ENCODE results near the gene INPP5A. TPM values are rescaled to one million over a fixed set of nuclear protein-coding genes. Genes with fewer than 3 reads are reported as not detected.
A peak's percentile ranks its signal among the peaks of the same experiment; 100 is the strongest.

INPP5A gene
- polyA plus RNA-seq, 2 donors, result 9.2 to 12.7 TPM

- Histone ChIP-seq H3K4me1 (ENCODE audit: control insufficient read depth in 2 of 2, insufficient read depth in 2 of 2, low read length in 1 of 2) (peaks cover 0 to 3% of the 10 kb centered on the region in 2 donors), H3K4me3 (ENCODE audit: low read depth in 1 of 2, low read length in 2 of 2) (no peak overlapping the region), H3K27me3 (ENCODE audit: control insufficient read depth in 1 of 2, insufficient read depth in 2 of 2, low read length in 2 of 2) (no peaks in the 10 kb centered on the region), H3K36me3 (ENCODE audit: control insufficient read depth in 2 of 2, insufficient read depth in 2 of 2, low read length in 1 of 2) (peaks cover 2 to 16% of the 10 kb centered on the region in 2 donors), H3K9me3 (ENCODE audit: control insufficient read depth in 2 of 2, insufficient read depth in 1 of 2, low read depth in 1 of 2, low read length in 1 of 2) (peaks cover 0 to 4% of the 10 kb centered on the region in 2 donors), H3K27ac (ENCODE audit: low read depth in 2 of 2, low read length in 1 of 2) (no peak overlapping the region)
- 90 to 92% methylated on average over 2 of the region's 2 CpGs for WGBS, 2 donors
These were observed 154.7 kb downstream of the INPP5A start for GRCh38 chr10:132692311-132692710.

- Histone ChIP-seq H3K9me3 (ENCODE audit: control insufficient read depth in 2 of 2, insufficient read depth in 1 of 2, low read depth in 1 of 2, low read length in 1 of 2) (peaks cover 0 to 4% of the 10 kb centered on the region in 2 donors), H3K36me3 (ENCODE audit: control insufficient read depth in 2 of 2, insufficient read depth in 2 of 2, low read length in 1 of 2) (peaks cover 2 to 24% of the 10 kb centered on the region in 2 donors), H3K27me3 (ENCODE audit: control insufficient read depth in 1 of 2, insufficient read depth in 2 of 2, low read length in 2 of 2) (no peaks in the 10 kb centered on the region), H3K4me1 (ENCODE audit: control insufficient read depth in 2 of 2, insufficient read depth in 2 of 2, low read length in 1 of 2) (no peaks in the 10 kb centered on the region), H3K27ac (ENCODE audit: low read depth in 2 of 2, low read length in 1 of 2) (no peak overlapping the region), H3K4me3 (ENCODE audit: low read depth in 1 of 2, low read length in 2 of 2) (no peak overlapping the region)
These were observed 156.1 kb downstream of the INPP5A start for GRCh38 chr10:132693676-132694075.

- H3K27me3 ChIP-seq (ENCODE audit: control insufficient read depth in 1 of 2, insufficient read depth in 2 of 2, low read length in 2 of 2), result no peaks in the 10 kb centered on the region
- no peaks in the 10 kb centered on the region for H3K4me1 ChIP-seq (ENCODE audit: control insufficient read depth in 2 of 2, insufficient read depth in 2 of 2, low read length in 1 of 2)
- no peak overlapping the region for H3K27ac ChIP-seq (ENCODE audit: low read depth in 2 of 2, low read length in 1 of 2)
- H3K9me3 ChIP-seq (ENCODE audit: control insufficient read depth in 2 of 2, insufficient read depth in 1 of 2, low read depth in 1 of 2, low read length in 1 of 2), result no peaks in the 10 kb centered on the region
- 81 to 85% methylated on average over 2 of the region's 2 CpGs for WGBS, 2 donors
- no peak overlapping the region for H3K4me3 ChIP-seq (ENCODE audit: low read depth in 1 of 2, low read length in 2 of 2)
- peaks cover 0 to 20% of the 10 kb centered on the region in 2 donors for H3K36me3 ChIP-seq (ENCODE audit: control insufficient read depth in 2 of 2, insufficient read depth in 2 of 2, low read length in 1 of 2)
These were observed 158.6 kb downstream of the INPP5A start for GRCh38 chr10:132696204-132696603.

GRCh38 chr10:132696728-132697577, 159.4 kb downstream of the INPP5A start:
- no peaks in the 10 kb centered on the region for H3K4me1 ChIP-seq (ENCODE audit: control insufficient read depth in 2 of 2, insufficient read depth in 2 of 2, low read length in 1 of 2)
- no peak overlapping the region for H3K4me3 ChIP-seq (ENCODE audit: low read depth in 1 of 2, low read length in 2 of 2)
- peaks cover 0 to 21% of the 10 kb centered on the region in 2 donors for H3K36me3 ChIP-seq (ENCODE audit: control insufficient read depth in 2 of 2, insufficient read depth in 2 of 2, low read length in 1 of 2)
- no peaks in the 10 kb centered on the region for H3K9me3 ChIP-seq (ENCODE audit: control insufficient read depth in 2 of 2, insufficient read depth in 1 of 2, low read depth in 1 of 2, low read length in 1 of 2)
- no peaks in the 10 kb centered on the region for H3K27me3 ChIP-seq (ENCODE audit: control insufficient read depth in 1 of 2, insufficient read depth in 2 of 2, low read length in 2 of 2)
- no peak overlapping the region for H3K27ac ChIP-seq (ENCODE audit: low read depth in 2 of 2, low read length in 1 of 2)
- whole genome bisulfite sequencing, 2 donors, result 94% methylated on average over 13 of the region's 13 CpGs

GRCh38 chr10:132697578-132698200, 160.1 kb downstream of the INPP5A start:
- H3K36me3 ChIP-seq (ENCODE audit: control insufficient read depth in 2 of 2, insufficient read depth in 2 of 2, low read length in 1 of 2), result peaks cover 0 to 21% of the 10 kb centered on the region in 2 donors
- 90 to 93% methylated on average over 21 of the region's 21 CpGs for WGBS, 2 donors
- H3K27me3 ChIP-seq (ENCODE audit: control insufficient read depth in 1 of 2, insufficient read depth in 2 of 2, low read length in 2 of 2), result no peaks in the 10 kb centered on the region

GRCh38 chr10:132698211-132698751, 160.7 kb downstream of the INPP5A start:
- Histone ChIP-seq H3K27me3 (ENCODE audit: control insufficient read depth in 1 of 2, insufficient read depth in 2 of 2, low read length in 2 of 2) (no peaks in the 10 kb centered on the region), H3K9me3 (ENCODE audit: control insufficient read depth in 2 of 2, insufficient read depth in 1 of 2, low read depth in 1 of 2, low read length in 1 of 2) (no peaks in the 10 kb centered on the region), H3K4me3 (ENCODE audit: low read depth in 1 of 2, low read length in 2 of 2) (no peak overlapping the region), H3K27ac (ENCODE audit: low read depth in 2 of 2, low read length in 1 of 2) (no peak overlapping the region), H3K36me3 (ENCODE audit: control insufficient read depth in 2 of 2, insufficient read depth in 2 of 2, low read length in 1 of 2) (peaks cover 0 to 25% of the 10 kb centered on the region in 2 donors), H3K4me1 (ENCODE audit: control insufficient read depth in 2 of 2, insufficient read depth in 2 of 2, low read length in 1 of 2) (no peaks in the 10 kb centered on the region)
- WGBS, 2 donors, result 91 to 96% methylated on average over 24 of the region's 24 CpGs

More at GRCh38 chr10:132697578-132698200, 160.1 kb downstream of the INPP5A start:
- Histone ChIP-seq H3K4me3 (ENCODE audit: low read depth in 1 of 2, low read length in 2 of 2) (no peak overlapping the region), H3K27ac (ENCODE audit: low read depth in 2 of 2, low read length in 1 of 2) (no peak overlapping the region), H3K9me3 (ENCODE audit: control insufficient read depth in 2 of 2, insufficient read depth in 1 of 2, low read depth in 1 of 2, low read length in 1 of 2) (no peaks in the 10 kb centered on the region), H3K4me1 (ENCODE audit: control insufficient read depth in 2 of 2, insufficient read depth in 2 of 2, low read length in 1 of 2) (no peaks in the 10 kb centered on the region)

GRCh38 chr10:132698761-132699391, 161.3 kb downstream of the INPP5A start:
- H3K27ac ChIP-seq (ENCODE audit: low read depth in 2 of 2, low read length in 1 of 2), result no peak overlapping the region
- WGBS, 2 donors, result 93 to 95% methylated on average over 28 of the region's 28 CpGs
- no peaks in the 10 kb centered on the region for H3K27me3 ChIP-seq (ENCODE audit: control insufficient read depth in 1 of 2, insufficient read depth in 2 of 2, low read length in 2 of 2)
- H3K4me1 ChIP-seq (ENCODE audit: control insufficient read depth in 2 of 2, insufficient read depth in 2 of 2, low read length in 1 of 2), result no peaks in the 10 kb centered on the region
- no peak overlapping the region for H3K4me3 ChIP-seq (ENCODE audit: low read depth in 1 of 2, low read length in 2 of 2)
- H3K9me3 ChIP-seq (ENCODE audit: control insufficient read depth in 2 of 2, insufficient read depth in 1 of 2, low read depth in 1 of 2, low read length in 1 of 2), result no peaks in the 10 kb centered on the region
- H3K36me3 ChIP-seq (ENCODE audit: control insufficient read depth in 2 of 2, insufficient read depth in 2 of 2, low read length in 1 of 2), result peaks cover 0 to 29% of the 10 kb centered on the region in 2 donors

GRCh38 chr10:132699411-132700155, 162.0 kb downstream of the INPP5A start:
- no peak overlapping the region for H3K4me3 ChIP-seq (ENCODE audit: low read depth in 1 of 2, low read length in 2 of 2)
- 90 to 93% methylated on average over 16 to 18 of the region's 18 CpGs for WGBS, 2 donors
- H3K27ac ChIP-seq (ENCODE audit: low read depth in 2 of 2, low read length in 1 of 2), result peak overlapping the region; percentile 22 to 50
- H3K27me3 ChIP-seq (ENCODE audit: control insufficient read depth in 1 of 2, insufficient read depth in 2 of 2, low read length in 2 of 2), result no peaks in the 10 kb centered on the region
- no peaks in the 10 kb centered on the region for H3K9me3 ChIP-seq (ENCODE audit: control insufficient read depth in 2 of 2, insufficient read depth in 1 of 2, low read depth in 1 of 2, low read length in 1 of 2)
- no peaks in the 10 kb centered on the region for H3K4me1 ChIP-seq (ENCODE audit: control insufficient read depth in 2 of 2, insufficient read depth in 2 of 2, low read length in 1 of 2)
- peaks cover 0 to 33% of the 10 kb centered on the region in 2 donors for H3K36me3 ChIP-seq (ENCODE audit: control insufficient read depth in 2 of 2, insufficient read depth in 2 of 2, low read length in 1 of 2)

Measured in esophagus (tissue), 2 donors.